Omental fat pad (tissue), 4 donors: ENCODE measurements around the gene LMOD1. TPM values are rescaled to one million over a fixed set of nuclear protein-coding genes. Genes with fewer than 3 reads are reported as not detected.
A peak's percentile ranks its signal among the peaks of the same experiment; 100 is the strongest.

Source experiments
- ATAC-seq: fragments of 150-250 bp; one replicate; pipeline ENCODE4 v1.9.1; 2016; ENCODE audit warnings: mild to moderate bottlenecking, moderate library complexity; ENCODE audit not compliant: low FRiP score
- DNase-seq: peaks from one replicate; pipeline ENCODE4 v3.0.0-alpha.2; 2019; ENCODE audit warnings: low spot score
- CTCF ChIP-seq, 3 donors: fragments of 450-650 bp; IDR thresholded peaks; one replicate each; pipeline ENCODE4 v1.5.1; 2016 to 2017; ENCODE audit warnings: antibody characterized with exemption in 3 of 3, mild to moderate bottlenecking in 3 of 3, moderate library complexity in 2 of 3
- total RNA-seq, 4 donors: library from RNA; depleted of rRNA; stranded (reverse); fragments of >200 nt; gene quantifications; one replicate each; pipeline ENCODE4 v1.1.0, GENCODE V29; 2016

LMOD1 gene
- total RNA-seq, 4 donors from 2014 or later = 30.2 to 124 (median 35.8) TPM

DNA sequence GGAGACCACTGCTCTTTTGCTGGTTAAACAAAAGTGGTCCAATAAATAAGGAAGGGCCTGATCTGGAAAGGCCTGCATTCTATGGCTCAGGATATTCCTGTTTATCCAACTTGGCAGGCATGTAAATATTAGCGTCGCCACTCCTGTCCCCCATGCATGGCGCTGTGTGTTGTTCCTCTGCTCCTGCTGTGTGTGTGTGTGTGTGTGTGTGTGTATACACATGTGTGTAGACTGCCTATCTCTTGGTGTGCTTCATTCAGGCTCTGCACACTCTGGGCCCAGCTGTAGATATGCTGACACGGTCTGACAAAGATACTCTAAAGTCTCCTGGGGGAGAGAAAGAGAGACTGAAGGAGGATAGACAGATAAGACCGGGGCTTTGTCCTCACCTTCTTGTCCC lies 6.8 kb downstream of the LMOD1 start:
- ATAC-seq = peak; percentile 8

GRCh38 chr1:201939148-201939547 lies 7.2 kb downstream of the LMOD1 start:
- DNase-seq (no peak), ATAC-seq (peak; percentile 31)
- TF ChIP-seq CTCF (IDR thresholded peaks at IDR 0.05) = no peak

More for the DNA sequence above, 6.8 kb downstream of the LMOD1 start:
- DNase-seq = no peak
- no peak for TF ChIP-seq CTCF (IDR thresholded peaks at IDR 0.05)

GRCh38 chr1:201938440-201939035 lies 7.8 kb downstream of the LMOD1 start:
- TF ChIP-seq CTCF (IDR thresholded peaks at IDR 0.05) = no peak
- ATAC-seq (no peak), DNase-seq (no peak)

GRCh38 chr1:201937624-201938213 lies 8.6 kb downstream of the LMOD1 start:
- ATAC-seq (peak; percentile 77), DNase-seq (no peak)
- no peak for TF ChIP-seq CTCF (IDR thresholded peaks at IDR 0.05)

GRCh38 chr1:201933840-201934430 lies 12.4 kb downstream of the LMOD1 start:
- DNase-seq (no peak), ATAC-seq (no peak)
- TF ChIP-seq CTCF (IDR thresholded peaks at IDR 0.05) = no peak

DNA sequence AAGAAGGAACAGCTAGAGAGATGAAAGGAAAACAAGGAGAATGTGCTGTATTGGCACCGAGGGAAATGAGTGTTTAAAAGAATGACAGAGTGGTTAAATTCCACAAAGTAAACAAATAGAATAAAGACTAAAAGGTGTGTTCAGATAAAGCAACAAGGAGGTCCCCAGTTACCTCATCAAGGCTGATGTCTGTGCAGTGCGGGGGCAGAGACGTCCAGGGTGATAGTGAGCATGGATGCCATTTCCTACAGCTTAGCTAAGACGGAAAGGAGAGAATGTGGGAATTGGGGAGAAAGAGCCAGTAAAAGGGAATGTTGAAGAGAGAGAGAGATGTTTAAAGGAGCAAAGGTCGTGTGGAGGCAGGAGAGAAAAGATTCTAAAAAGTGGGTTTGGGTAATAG lies 15.5 kb downstream of the LMOD1 start:
- no peak for TF ChIP-seq CTCF (IDR thresholded peaks at IDR 0.05)
- ATAC-seq (no peak), DNase-seq (no peak)

DNA sequence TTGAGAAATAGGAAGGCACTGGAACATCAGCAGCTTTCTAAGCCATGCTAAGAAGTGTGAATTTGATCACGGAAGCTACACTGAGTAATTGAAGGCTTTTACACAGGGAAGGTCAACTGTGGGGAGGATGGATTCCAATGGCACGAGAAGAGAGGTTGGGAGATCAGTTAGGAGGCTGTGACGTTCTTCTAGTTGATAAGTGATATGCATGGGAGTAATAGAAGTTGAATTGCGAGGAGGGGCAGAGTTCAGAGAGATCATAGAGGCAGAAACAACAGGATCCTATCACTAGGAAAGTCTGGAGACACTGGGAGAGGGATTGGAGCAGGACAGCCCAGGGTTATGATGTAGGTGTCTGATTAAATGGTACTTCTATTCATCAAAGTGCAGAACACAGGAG lies 16.2 kb downstream of the LMOD1 start:
- DNase-seq (no peak), ATAC-seq (no peak)
- no peak for TF ChIP-seq CTCF (IDR thresholded peaks at IDR 0.05)
